SIG-M5 (cell line): Measurements from ENCODE around the gene SPEN.

Source experiments
- DNase-seq: peaks from one replicate; lab custom pipeline; 2025; lab: John Stamatoyannopoulos, UW

SPEN gene

DNA sequence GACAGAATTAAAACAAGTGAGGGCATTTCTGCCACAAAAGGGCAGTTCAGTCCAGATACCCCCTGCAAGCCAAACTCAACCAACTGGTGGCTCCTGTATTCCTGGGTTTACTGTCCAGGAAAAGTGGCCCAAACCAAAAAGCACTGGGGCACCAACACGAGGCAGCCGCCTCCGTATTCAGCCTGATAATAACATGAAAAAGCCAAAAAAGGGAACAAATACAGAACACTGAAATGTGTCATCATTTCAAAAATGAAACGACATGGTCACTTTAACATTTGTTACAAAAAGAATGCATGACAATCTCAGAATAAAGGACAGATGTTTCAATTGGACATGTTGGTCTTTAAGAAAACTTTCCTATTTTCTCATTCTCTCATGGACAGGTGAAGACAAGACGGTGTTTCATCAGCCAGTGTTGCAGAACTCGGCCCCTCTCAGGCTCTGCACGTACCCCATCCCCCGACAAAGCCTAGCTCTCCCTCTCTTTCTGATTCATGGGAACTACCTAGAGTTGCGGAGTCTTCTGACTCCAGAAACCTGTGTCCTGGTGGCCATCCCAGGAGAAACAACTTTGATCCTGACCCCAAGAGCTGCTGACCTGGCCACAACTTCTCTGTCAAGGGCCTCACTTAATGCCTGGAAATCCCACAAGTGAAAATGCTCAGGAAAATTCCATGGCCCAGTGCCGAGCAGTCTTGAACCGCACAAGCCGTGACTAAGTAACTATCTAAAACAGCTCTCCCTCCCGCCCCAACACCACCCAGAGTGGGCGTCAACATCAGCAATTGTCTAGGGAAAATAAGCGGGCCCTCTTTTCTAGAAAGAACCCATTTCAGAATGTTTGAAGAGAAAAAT, 101.3 kb downstream of the SPEN start:
- DNase-seq, result no peak

DNA sequence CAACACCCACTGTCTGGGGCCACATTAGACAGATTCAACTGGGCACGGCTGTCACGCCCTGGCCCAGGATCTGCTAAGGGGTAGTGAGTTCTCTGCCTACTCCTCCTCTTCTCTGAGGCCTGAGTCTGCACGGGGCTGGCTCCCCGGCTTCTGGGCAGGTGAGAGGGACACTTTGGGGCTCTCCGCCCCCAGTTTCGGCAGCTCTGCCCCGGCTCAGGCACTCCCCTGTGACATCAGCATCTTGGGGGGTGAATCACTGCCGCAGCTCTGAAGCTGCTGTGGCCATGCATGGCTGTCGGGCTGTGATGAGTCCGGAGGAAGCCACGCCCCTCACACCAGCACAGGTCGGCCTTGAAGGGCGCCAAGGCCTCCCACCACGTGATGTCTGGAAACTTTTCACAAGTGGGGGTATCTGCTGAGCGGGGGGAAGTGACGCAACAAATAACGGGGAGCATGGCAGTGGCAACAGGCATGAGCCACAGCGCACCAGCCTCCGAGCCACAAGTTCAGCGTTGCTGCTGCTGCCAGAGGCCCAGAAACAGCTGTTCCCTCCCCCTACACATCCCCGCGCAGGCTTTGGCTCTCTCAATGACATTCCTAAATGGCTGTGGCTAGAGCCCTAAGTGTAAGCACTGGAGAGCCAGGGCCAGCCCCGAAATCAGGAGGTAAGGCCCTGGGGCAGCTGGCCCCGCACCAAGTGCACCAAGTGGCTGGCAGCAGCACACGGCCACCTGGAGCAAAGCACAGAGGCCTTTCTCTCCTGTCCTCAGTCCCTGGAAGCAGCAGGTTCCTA, 102.1 kb downstream of the SPEN start:
- no peak for DNase-seq

DNA sequence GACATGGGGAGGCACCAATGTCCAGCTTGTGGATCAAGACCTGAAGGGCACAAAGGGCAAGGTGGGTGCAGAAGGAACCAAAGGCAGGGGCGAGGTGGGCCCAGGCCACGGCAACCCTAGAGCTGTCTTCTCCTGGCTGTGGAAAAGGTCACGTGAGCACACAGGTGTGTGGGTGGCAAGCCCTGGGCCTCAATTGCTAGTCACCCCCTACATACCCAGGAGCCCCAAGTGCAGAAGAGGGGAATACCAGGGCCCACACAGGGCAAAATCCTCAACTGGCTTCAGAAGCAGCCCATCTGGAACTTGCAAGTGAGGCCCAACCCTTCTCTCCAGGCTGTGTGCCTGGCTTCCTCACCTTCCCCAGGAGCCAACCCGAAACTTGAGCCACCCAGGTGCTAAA, 102.8 kb downstream of the SPEN start:
- no peak for DNase-seq

DNA sequence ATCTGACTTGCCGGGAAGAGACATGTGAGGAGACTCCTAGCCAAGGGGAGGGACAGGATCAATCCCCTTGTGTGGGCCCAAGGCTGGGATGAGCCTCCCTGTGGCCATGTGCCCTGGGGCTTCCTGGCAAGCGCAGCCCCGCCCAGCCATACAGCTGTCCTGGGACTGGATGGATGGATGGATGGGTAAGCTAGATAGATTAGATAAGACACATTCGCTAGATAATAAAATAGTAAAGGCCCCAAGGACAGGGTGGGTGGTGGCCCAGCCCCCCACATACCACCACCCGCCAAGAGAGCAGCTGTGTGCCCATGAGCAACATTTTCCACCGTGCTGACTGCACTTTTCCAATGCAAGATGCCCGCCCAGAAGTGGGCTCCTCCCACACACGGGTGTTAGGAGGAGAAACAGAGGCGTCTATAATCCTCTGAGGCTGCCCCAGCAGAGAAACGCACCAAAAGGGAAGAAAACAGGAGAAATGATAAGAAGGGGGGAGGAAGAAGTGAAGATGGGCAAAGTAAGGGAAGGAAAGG, 103.3 kb downstream of the SPEN start:
- DNase-seq, result no peak

DNA sequence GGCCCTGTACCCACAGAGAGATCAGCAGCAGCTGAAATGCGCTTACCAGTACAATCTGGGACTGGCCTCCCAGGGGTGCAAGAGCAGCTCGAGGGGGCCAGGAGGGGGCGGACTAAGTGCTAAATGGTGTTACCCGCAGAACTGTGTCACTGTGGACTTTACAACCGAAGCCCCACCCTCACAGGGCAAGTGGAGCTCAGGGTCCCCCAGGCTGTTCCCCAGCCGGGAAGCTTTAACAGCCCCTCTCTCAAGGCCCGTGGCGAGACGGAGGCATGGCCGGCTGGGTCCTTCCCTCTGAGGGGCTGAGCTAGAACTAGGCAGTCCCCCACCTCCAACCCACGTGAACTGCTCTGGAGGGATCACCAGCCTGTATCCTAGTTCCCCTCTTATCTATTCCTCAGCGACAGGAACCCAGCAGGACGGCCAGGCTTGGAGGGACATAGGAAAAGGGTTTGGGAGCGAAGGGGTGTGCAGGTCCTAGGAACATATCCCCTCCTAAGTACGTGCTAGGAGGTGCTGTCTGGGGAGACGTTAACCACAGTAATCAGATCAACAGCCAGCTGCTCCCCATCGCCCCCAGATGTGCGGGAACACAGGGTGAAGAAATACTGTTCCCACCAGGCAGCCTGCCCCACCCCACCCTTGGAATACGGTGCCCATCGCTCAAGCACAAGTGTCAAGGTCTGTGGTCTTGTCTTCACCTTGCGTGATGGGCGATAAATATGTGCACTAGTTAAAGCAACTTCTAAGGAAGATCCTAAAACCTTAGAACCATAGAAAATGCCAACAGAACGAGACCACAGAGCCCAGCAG, 104.0 kb downstream of the SPEN start:
- DNase-seq, result no peak

DNA sequence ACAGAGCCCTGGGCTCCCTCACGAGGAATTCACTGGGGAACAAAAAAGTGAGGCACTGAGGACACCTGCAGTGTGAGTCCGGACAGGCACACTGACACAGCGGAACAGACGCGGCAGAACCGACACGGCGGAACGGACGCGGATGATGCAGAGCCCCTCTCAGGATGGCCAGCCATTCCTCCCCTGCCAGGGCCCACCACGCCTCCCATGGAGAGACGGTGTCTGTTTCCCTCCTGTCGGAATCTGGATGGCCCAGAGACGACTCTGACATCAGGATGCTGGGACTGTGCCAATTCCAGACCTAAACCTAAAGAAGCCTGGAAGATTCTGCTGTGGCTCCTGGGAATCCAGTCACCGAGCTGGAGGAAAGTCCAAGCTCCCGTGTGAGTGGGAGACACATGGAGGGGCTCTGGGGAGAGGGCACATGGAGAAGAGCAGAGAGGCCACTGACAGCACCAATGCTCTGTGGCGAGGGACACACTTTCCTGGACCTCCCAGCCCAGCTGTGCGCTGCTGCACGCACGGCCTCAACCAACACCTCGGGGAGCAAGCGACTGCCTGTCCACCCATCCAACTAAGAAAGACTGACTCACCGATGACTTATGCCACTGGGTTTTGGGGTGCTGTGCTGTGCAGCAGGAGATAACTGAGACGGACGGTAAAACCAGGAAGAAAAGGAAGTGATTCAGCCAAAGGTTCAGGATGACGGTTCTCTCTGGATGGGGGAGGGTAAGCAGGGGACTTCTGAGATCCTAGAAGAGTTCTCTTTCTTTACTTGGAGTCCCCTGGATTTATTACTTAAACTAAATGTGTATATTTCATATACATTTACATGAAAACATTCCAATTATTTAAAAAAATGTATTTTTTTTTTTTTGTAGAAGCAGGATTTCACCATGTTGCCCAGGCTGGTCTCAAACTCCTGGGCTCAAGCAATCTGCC, 105.1 kb downstream of the SPEN start:
- no peak for DNase-seq

DNA sequence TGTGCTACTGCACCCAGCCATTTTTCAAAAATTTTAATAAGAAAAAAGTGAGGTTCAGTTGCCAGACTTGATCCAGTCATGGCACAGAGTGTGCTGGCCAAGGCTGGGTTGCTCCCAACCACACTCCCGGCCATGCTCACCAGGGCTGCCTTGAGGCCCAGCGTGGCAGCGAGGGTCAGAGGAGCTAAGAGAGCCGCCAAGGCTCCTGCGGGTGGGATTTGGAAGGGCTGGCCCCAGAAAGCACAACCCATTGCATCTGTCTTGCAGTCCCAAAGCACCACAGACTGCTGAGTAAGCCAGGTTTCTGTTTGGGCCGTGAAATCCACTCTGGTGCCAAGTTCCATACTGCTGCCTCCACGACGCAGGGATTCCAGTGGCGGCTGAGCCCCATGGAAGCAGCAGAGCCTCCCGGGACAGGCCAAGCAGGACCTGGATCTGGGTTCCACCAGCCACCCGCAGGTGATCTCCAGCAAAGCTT, 105.8 kb downstream of the SPEN start:
- no peak for DNase-seq

DNA sequence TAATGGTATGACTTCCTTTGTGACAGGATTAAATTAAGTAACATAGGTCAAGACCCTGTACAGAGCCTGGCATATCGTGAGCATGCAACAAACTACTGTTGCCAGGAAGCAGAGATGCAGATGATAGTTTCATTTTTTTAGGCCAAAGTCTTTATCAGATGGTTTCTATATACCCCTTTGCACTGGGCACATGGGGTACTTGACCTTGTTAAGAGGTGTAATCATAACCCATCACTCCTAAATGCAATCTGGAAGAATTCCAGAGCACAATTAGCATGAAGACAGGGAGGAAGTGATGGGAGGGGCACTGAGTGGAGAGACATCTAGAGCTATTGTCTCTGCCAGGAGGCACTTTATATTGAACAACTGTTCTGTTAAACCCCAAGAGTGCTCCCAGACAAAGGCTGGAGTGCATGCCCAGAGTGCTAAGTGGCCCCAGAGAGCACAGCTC, 106.3 kb downstream of the SPEN start:
- DNase-seq, result no peak

DNA sequence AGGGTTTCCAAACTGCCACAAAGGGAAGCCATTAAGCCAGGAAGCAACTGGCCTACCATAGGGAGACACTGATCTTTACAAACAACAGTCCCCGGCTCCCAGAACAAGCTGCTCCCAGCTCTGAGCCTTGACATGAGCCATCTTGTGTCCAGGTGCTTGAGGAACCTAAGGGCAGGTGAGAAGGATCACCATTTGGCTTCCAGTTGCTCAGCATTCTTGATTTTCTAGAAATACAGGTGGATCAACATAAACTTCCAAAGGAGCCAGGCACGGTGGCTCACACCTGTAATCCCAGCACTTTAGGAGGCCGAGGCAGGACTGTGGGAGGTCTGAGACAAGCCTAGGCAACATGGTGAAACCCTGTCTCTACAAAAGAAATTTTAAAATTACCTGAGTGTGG, 106.8 kb downstream of the SPEN start:
- no peak for DNase-seq

DNA sequence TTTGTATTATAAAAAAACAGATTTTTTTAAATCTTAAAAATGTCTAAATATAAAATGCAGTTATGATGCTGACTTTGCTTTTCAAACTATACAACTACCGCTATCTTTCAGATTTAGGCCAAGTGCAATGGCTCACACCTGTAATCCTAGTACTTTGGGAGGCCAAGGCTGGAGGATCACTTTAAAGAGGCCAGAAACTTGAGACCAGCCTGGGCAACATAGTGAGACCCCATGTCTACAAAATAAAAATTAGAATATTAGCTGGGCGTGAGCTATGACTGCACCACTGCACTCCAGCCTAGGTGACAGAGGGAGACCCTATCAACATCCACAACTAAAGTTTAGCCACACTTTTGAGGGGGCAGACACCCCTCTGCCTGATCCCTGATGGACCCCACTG, 108.0 kb downstream of the SPEN start:
- no peak for DNase-seq

DNA sequence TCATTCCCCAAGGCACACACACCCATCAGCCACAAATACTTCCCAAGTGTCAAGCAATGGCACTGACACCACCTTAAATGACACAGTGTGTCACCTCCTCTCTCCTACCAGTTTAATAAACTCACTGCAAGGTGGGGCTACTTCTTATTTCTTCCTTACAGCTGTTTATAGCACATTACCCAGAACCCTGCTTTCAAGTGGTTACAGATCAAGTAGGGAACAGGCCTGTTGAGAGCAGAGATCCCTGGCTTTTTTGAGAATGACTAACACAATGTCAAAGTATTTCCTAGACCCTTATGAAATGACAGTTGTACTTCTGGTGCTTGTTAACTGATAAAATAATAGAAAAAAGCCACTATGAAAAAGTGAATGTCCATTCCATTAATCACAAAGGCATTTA, 108.6 kb downstream of the SPEN start:
- no peak for DNase-seq

DNA sequence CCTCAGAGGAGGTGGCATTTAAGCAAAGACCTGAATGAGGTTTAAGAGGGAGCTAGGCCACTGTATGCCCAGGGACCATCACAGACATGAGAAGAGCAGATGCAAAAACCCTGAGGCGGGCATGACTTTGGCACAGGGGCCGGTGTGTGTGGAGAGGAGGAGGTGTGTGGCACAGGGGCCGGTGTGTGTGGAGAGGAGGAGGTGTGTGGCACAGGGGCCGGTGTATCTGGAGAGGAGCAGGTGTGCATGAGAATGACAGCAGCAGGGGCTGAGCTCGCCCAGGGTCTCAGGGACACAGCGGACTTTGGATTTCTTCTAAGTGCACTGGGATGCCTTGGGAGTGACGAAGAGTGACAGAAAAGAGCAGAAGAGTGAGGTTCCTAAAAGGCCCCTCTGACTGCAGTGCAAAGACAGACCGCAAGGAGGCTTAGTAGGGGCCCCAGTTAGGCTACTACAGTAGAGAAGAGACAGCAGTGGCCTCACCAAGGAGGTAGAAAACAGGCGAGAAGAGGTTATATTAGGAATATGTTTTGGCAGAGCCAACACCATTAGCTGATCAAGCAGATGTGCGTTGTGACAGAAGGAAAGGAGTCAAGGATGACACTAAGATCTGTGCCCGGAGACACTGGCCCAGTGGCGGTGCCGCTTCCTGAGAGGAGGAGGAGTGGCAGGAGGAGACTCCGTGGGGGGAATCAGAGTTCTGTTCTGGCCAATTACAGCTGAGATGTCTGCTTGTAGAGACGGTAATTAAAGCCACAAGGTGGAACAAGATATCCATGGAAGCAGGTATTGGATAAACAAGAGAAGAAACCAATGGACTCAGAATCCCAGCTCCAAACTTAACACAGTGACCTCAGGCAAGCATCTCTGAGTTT, 110.0 kb downstream of the SPEN start:
- no peak for DNase-seq

DNA sequence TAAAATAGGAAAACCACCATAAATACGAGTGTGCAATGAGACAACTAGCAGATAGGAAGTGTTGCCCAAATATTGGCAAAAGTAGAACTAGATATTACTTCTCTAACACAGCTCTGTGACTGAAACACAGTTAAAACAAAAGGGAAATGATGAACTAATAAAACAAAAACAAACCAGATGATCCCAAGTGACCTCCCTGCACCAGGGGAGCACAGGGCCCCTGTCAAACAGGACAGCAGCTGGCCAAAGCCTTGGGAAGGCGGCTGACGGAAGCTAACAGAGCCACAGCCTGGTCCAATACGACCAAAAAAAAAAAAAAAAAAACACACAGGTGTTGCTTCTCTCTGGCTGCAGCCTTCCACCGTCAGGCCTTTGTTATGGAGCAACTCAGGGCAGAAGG, 110.6 kb downstream of the SPEN start:
- DNase-seq, result no peak

DNA sequence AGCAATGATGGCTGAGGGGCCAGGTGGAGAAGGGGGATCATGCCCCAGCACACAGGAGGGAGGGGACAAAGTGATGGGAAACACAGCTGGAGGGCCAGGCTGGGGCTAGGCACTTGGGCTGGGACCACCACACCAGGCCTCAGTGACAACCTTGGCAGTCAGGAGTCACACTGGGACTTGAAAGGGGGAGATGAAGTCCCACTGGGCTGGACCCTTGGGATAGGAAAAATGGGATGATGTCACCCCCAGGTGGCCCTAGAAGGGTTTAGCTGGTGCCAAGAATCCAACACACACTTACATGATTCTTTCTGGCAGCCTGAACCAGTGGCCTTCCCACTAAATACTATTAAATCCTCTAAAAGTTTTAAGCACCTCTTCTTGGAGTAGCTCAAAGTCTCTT, 111.3 kb downstream of the SPEN start:
- no peak for DNase-seq

DNA sequence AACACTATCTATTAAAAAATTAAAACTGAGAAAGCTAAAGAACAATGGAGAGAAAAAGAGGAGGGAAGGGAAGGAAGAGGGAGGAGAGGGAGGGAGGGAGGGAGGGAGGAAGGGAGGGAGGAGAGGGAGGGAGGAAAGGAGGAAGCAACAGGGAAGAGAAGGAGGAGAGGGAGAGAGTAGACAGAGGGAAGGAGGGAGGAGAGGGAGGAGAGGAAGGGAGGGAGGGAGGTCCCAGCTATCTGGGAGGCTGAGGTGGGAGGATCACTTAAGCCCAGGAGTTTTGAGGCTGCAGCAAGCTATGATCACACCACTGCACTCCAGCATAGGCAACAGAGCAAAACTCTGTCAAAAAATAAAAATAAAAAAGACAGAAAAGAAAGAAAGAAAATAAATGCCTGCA, 111.9 kb downstream of the SPEN start:
- no peak for DNase-seq

DNA sequence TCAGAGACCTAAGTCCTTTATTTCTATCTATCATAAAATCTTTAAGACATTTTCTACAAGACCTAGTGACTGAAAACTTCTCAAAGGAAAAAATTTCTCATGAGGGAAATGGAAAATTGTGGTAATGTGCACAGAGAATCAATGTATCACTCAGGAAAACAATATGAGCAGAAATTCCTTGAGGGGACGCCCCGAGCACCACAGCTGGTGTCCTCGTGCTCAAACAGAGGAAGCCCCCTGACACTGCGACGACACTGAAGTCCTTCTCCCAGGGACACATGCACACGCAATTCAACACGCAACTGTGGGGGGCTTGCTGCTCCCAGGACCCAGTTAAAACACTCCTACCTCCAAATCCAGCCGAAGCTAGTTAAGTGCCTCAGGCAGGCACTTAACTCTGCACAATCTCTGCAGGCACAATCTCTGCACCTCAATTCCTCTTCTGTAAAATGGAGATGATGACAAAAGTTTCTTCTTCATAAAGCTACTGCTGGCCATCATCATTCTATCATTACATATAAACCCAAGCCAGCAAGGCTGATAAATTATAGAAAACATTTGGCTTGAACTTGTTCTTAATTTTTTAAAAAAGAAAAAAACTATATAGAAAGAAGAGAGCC, 112.4 kb downstream of the SPEN start:
- DNase-seq, result no peak

DNA sequence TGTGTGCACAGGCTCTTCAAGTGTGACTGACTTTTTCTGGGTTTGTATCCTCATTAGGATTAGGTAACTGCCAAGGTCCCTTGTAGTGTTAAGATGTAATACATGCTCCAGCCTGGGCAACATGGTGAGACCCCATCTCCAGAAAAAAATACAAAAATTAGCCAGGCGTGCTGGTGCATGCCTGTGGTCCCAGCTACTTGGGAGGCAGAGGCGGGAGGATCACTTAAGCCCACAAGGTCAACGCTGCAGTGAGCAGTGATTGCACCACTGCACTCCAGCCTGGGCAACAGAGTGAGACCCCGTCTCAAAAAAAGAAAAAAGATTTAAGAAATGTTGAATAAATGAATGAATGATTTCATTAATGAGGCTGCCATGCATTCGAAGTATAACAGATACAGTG, 113.3 kb downstream of the SPEN start:
- DNase-seq, result no peak

DNA sequence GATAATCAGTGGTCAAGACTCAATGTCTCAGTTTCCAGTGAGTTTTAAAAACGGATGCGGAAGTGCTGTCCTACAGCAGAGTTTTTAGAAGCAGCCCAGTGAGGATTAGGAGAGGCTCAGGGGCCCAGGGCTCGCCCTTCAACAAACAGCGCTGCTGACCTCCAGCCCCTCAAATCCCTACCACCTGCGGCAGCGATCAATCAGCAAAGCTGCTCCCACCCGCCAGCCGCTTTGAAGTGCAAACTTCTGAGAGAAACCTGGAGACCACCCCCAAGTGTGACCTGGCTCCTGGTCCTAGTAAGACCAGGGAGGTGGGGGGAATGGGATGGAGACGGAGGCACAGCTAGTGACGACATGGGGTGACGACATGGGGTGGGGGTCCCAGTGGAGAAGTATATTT, 114.0 kb downstream of the SPEN start:
- DNase-seq, result no peak

DNA sequence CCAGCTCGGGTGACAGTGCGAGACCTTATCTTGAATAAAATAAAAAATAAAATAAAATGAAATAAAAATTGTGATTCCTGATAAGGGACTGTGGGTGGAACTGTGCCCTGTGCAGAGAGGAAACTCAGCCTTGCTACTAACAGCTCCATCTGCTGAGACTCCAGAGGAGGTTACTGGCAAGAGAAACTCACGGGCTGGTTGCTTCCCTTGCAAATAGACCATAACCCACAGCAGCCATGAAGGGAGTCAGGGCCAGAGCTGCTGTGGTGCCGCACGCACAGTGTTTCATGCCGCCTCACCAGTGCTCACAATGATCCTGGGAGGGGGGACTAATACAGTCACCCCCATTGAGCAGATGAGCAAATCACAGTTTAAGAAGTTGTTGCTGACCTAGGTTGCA, 114.7 kb downstream of the SPEN start:
- DNase-seq, result no peak
